ENCODE data around the gene ASB16.

DNA sequence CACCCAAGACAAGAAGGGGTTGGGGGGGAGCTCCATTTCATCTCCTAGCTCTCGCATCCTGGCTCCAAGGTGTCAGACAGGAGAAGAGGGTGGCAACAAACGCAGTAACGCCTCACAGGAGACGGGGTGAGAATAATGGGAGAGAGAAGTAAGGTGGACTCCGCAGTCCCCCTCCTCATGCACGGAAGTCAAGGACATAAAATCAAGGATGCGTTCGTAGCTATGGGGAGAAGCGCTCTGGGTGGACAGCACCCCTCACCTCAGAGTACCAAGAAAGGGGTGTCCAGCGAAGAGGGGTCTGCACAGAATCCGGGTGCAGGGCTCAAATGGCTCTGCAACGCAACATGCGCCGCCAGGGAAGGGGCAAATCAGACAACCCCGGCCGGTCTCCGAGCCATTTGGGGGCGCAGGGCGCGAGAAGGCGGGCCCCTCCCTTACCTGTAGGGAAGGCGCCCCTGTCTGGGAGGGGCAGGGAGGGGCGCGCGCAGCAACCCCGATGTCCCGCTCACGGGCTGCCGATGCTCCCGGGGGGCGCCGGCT, 47.6 kb upstream of the ASB16 start:
- TF ChIP-seq, protein P1, sequence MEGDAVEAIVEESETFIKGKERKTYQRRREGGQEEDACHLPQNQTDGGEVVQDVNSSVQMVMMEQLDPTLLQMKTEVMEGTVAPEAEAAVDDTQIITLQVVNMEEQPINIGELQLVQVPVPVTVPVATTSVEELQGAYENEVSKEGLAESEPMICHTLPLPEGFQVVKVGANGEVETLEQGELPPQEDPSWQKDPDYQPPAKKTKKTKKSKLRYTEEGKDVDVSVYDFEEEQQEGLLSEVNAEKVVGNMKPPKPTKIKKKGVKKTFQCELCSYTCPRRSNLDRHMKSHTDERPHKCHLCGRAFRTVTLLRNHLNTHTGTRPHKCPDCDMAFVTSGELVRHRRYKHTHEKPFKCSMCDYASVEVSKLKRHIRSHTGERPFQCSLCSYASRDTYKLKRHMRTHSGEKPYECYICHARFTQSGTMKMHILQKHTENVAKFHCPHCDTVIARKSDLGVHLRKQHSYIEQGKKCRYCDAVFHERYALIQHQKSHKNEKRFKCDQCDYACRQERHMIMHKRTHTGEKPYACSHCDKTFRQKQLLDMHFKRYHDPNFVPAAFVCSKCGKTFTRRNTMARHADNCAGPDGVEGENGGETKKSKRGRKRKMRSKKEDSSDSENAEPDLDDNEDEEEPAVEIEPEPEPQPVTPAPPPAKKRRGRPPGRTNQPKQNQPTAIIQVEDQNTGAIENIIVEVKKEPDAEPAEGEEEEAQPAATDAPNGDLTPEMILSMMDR (IDR thresholded peaks at IDR 0.05; ENCODE audit: low read depth, low read length, poor library complexity, severe bottlenecking): peak; percentile 28
- no peak for TF ChIP-seq EZH2phosphoT487 (IDR thresholded peaks at IDR 0.05; ENCODE audit: borderline replicate concordance, low read length)
